HG02763 (cell line): ENCODE results near the gene CIT.

Source experiments
- ATAC-seq: cut with Tn5 transposase; IDR thresholded peaks from one replicate; pipeline ENCODE4 v1.9.1; 2021; ENCODE audit warnings: mild to moderate bottlenecking, moderate library complexity; ENCODE audit not compliant: unreplicated experiment

Gene CIT

GRCh38 chr12:119808441-119808840 lies 68.7 kb downstream of the CIT start:
- ATAC-seq, result no peak

GRCh38 chr12:119807380-119807779 lies 69.7 kb downstream of the CIT start:
- ATAC-seq, result no peak

GRCh38 chr12:119804011-119804641 lies 73.0 kb downstream of the CIT start:
- ATAC-seq, result no peak

GRCh38 chr12:119803381-119803791 lies 73.7 kb downstream of the CIT start:
- no peak for ATAC-seq

- ATAC-seq, result no peak
Observed at GRCh38 chr12:119802472-119802871, 74.6 kb downstream of the CIT start.

- no peak for ATAC-seq
Observed at GRCh38 chr12:119797090-119797489, 80.0 kb downstream of the CIT start.

- ATAC-seq, result no peak
Observed at GRCh38 chr12:119796292-119796691, 80.8 kb downstream of the CIT start.

GRCh38 chr12:119791453-119791852 lies 85.7 kb downstream of the CIT start:
- no peak for ATAC-seq

GRCh38 chr12:119788786-119789185 lies 88.3 kb downstream of the CIT start:
- no peak for ATAC-seq

- no peak for ATAC-seq
Observed at GRCh38 chr12:119786539-119786938, 90.6 kb downstream of the CIT start.

- ATAC-seq, result no peak
Observed at GRCh38 chr12:119784673-119785072, 92.4 kb downstream of the CIT start.

GRCh38 chr12:119783787-119784186 lies 93.3 kb downstream of the CIT start:
- ATAC-seq, result no peak

GRCh38 chr12:119781804-119782203 lies 95.3 kb downstream of the CIT start:
- ATAC-seq, result no peak

GRCh38 chr12:119780786-119781434 lies 96.2 kb downstream of the CIT start:
- no peak for ATAC-seq

- ATAC-seq, result no peak
Observed at GRCh38 chr12:119775246-119775895, 101.7 kb downstream of the CIT start.

- no peak for ATAC-seq
Observed at GRCh38 chr12:119772431-119772830, 104.7 kb downstream of the CIT start.

GRCh38 chr12:119770146-119770545 lies 107.0 kb downstream of the CIT start:
- no peak for ATAC-seq

GRCh38 chr12:119762619-119763018 lies 114.5 kb downstream of the CIT start:
- ATAC-seq, result no peak

- no peak for ATAC-seq
Observed at GRCh38 chr12:119758722-119759121, 118.4 kb downstream of the CIT start.

- ATAC-seq, result no peak
Observed at GRCh38 chr12:119758234-119758633, 118.9 kb downstream of the CIT start.

- no peak for ATAC-seq
Observed at GRCh38 chr12:119751961-119752360, 125.2 kb downstream of the CIT start.

- ATAC-seq, result no peak
Observed at GRCh38 chr12:119749666-119750065, 127.5 kb downstream of the CIT start.
